SK-N-SH (cell line): ENCODE measurements around the gene SCTR. TPM values are rescaled to one million over a fixed set of nuclear protein-coding genes. Genes with fewer than 3 reads are reported as not detected.

ENCODE experiments used
- CTCF ChIA-PET: fragments of 300-600, 350-600 bp; formaldehyde crosslinking; extraction: SDS; loops from one replicate; lab custom pipeline; 2021; lab: Yijun Ruan, JAX
- POLR2A ChIA-PET: fragments of 350-600 bp; sonication (Branson Sonifier 250); formaldehyde crosslinking; extraction: SDS; loops from one replicate; lab custom pipeline; 2020; ENCODE audit warnings: antibody characterized with exemption, inconsistent platforms; lab: Yijun Ruan, JAX
- DNase-seq: peaks from one replicate; pipeline ENCODE4 v3.0.0; 2012
- H2AFZ ChIP-seq: fragments of 200-600 bp; sonication (generic); 2 replicates; pipeline ENCODE4 v1.8.1; 2016; ENCODE audit warnings: antibody characterized with exemption, mild to moderate bottlenecking, low read depth
- H3F3A ChIP-seq: fragments of 200-600 bp; sonication (generic); replicated peaks from 2 replicates; pipeline ENCODE3; 2016; ENCODE audit warnings: antibody characterized with exemption, mild to moderate bottlenecking; ENCODE audit not compliant: insufficient read depth
- H3K27ac ChIP-seq, 2 experiments: fragments of 200-500 bp in 1 of 2; fragments of 200-600 bp in 1 of 2; sonication (Bioruptor generic) in 1 of 2; sonication (generic), shearing (Covaris generic) in 1 of 2; 2 replicates each; pipeline versions ENCODE4 v1.5.1 to v1.6.1; 2014 to 2016; ENCODE audit warnings: low read depth in 2 of 2, inconsistent platforms in 1 of 2, low read length in 1 of 2, mild to moderate bottlenecking in 1 of 2, mixed read lengths in 1 of 2
- H3K27me3 ChIP-seq: fragments of 200-600 bp; sonication (generic), shearing (Covaris generic); 2 replicates; pipeline ENCODE4 v1.6.1; 2016; ENCODE audit warnings: mixed run types; ENCODE audit not compliant: insufficient read depth
- H3K36me3 ChIP-seq, 2 experiments: fragments of 200-500 bp in 1 of 2; fragments of 200-600 bp in 1 of 2; sonication (Bioruptor generic) in 1 of 2; sonication (generic) in 1 of 2; replicated peaks in 1 of 2; 2 replicates each; pipeline versions ENCODE3 to v1.5.1; 2014 to 2016; ENCODE audit warnings: low read length in 1 of 2, mild to moderate bottlenecking in 1 of 2; ENCODE audit not compliant: insufficient read depth in 2 of 2, control insufficient read depth in 1 of 2
- H3K4me1 ChIP-seq, 2 experiments: fragments of 200-500 bp in 1 of 2; fragments of 200-600 bp in 1 of 2; sonication (Bioruptor generic) in 1 of 2; sonication (generic), shearing (Covaris generic) in 1 of 2; 2 replicates each; pipeline versions ENCODE4 v1.5.1 to v1.6.1; 2014 to 2016; ENCODE audit warnings: low read depth in 1 of 2, low read length in 1 of 2, mixed run types in 1 of 2; ENCODE audit not compliant: insufficient read depth in 2 of 2, control insufficient read depth in 1 of 2
- H3K4me2 ChIP-seq: fragments of 200-600 bp; sonication (generic), shearing (Covaris generic); 2 replicates; pipeline ENCODE4 v1.6.1; 2017; ENCODE audit warnings: mixed run types
- H3K4me3 ChIP-seq, 2 experiments: fragments of 200-500 bp in 1 of 2; fragments of 200-600 bp in 1 of 2; sonication (Bioruptor generic) in 1 of 2; sonication (generic), shearing (Covaris generic) in 1 of 2; 2 replicates each; pipeline versions ENCODE4 v1.5.1 to v1.8.1; 2014 to 2016; ENCODE audit warnings: low read depth in 2 of 2, inconsistent platforms in 1 of 2, low read length in 1 of 2, mild to moderate bottlenecking in 1 of 2, mixed read lengths in 1 of 2, moderate library complexity in 1 of 2
- H3K79me2 ChIP-seq: fragments of 200-600 bp; sonication (generic); 2 replicates; pipeline ENCODE4 v1.8.1; 2017; ENCODE audit warnings: mild to moderate bottlenecking; ENCODE audit not compliant: insufficient read depth
- H3K9ac ChIP-seq: fragments of 200-600 bp; sonication (generic); 2 replicates; pipeline ENCODE4 v1.6.1; 2017; ENCODE audit warnings: mixed run types
- H3K9me2 ChIP-seq: fragments of 200-600 bp; sonication (generic); 2 replicates; pipeline ENCODE4 v1.6.1; 2017; ENCODE audit warnings: mixed run types
- H3K9me3 ChIP-seq: fragments of 200-600 bp; sonication (generic); 2 replicates; pipeline ENCODE4 v1.6.1; 2017; ENCODE audit warnings: mixed run types, mild to moderate bottlenecking, moderate library complexity
- H4K20me1 ChIP-seq: fragments of 200-600 bp; sonication (generic); 2 replicates; pipeline ENCODE4 v1.6.1; 2017; ENCODE audit warnings: mild to moderate bottlenecking, mixed run types; ENCODE audit not compliant: insufficient read depth
- EZH2phosphoT487 ChIP-seq: fragments of 200-600 bp; sonication (generic); IDR thresholded peaks from 2 replicates; pipeline ENCODE4 v1.6.1; 2017; ENCODE audit warnings: low read depth, mixed run types, mild to moderate bottlenecking, antibody characterized with exemption, moderate library complexity, borderline replicate concordance
- IRF3 ChIP-seq: fragments of 150-350 bp; IDR thresholded peaks from 2 replicates; pipeline ENCODE4 v1.6.1; 2016; ENCODE audit warnings: mild to moderate bottlenecking, low read depth, low read length
- NFIC ChIP-seq: IDR thresholded peaks from 2 replicates; pipeline ENCODE4 v1.4.0; 2012; ENCODE audit warnings: borderline replicate concordance
- USF1 ChIP-seq: IDR thresholded peaks from 2 replicates; pipeline ENCODE4 v1.4.0; 2012; ENCODE audit warnings: low read depth, borderline replicate concordance
- WGBS: methylation state at CpG from one replicate; pipeline ENCODE4 v1.1.6; 2017; ENCODE audit warnings: low lambda C conversion rate; 5-methylcytosine and 5-hydroxymethylcytosine counted together
- polyA plus RNA-seq, 3 experiments: library from polyadenylated mRNA; depleted of rRNA; stranded (reverse); fragments of >200 nt; gene quantifications; 2 replicates each; pipeline ENCODE4 v1.2.3, GENCODE V29; 2012

The SCTR gene
- polyA plus RNA-seq, 1 of the 3 experiments (the other 2 are of a cell fraction), result not detected

GRCh38 chr2:119473621-119474370 is 50.5 kb downstream of the SCTR start:
- Histone ChIP-seq H4K20me1 (no peaks in the 10 kb centered on the region), H3K9me3 (no peaks in the 10 kb centered on the region), H3K9me2 (no peaks in the 10 kb centered on the region), H3K27me3 (no peaks in the 10 kb centered on the region), H3F3A (no peaks in the 10 kb centered on the region), H3K4me2 (no peak overlapping the region), H3K79me2 (no peaks in the 10 kb centered on the region), H3K4me1 (peaks cover 0 to 9% of the 10 kb centered on the region in 2 experiments; a peak in 1 of 4 replicates), H3K27ac (no peak overlapping the region), H3K9ac (no peak overlapping the region), H3K4me3 (no peak overlapping the region), H3K36me3 (no peaks in the 10 kb centered on the region), H2AFZ (no peak overlapping the region)
- TF ChIP-seq EZH2phosphoT487, result no peak
- 68% methylated on average over 15 of the region's 16 CpGs for WGBS
- DNase-seq, result no peak
- ChIA-PET CTCF (interaction anchor here (3.8 to 4.0 kb wide), 2 partner anchors 7 to 66 kb away, joined by 56 to 95 read pairs; no protein-coding TSS in a partner anchor), POLR2A (no interaction called here)

GRCh38 chr2:119472749-119473148 is 51.5 kb downstream of the SCTR start:
- Histone ChIP-seq H3F3A (no peaks in the 10 kb centered on the region), H3K4me1 (peaks cover 0 to 9% of the 10 kb centered on the region in 2 experiments; a peak in 1 of 4 replicates), H3K27ac (no peak overlapping the region), H3K4me3 (no peak overlapping the region), H3K9ac (no peak overlapping the region), H3K79me2 (no peaks in the 10 kb centered on the region), H4K20me1 (no peaks in the 10 kb centered on the region), H2AFZ (no peak overlapping the region), H3K9me3 (no peaks in the 10 kb centered on the region), H3K9me2 (no peaks in the 10 kb centered on the region), H3K27me3 (no peaks in the 10 kb centered on the region), H3K36me3 (no peaks in the 10 kb centered on the region)
- CTCF ChIA-PET, result interaction anchor here (1.2 to 1.4 kb wide), 2 partner anchors 20 to 168 kb away, joined by 3 read pairs; no protein-coding TSS in a partner anchor
- 76% methylated on average over 8 of the region's 8 CpGs for WGBS
- no peak for DNase-seq
- POLR2A ChIA-PET, result no interaction called here
- no peak for TF ChIP-seq IRF3
- TF ChIP-seq, all 33 proteins: peak for 0
- H3K4me2 ChIP-seq, result no peak overlapping the region

GRCh38 chr2:119469661-119470297 is 54.5 kb downstream of the SCTR start:
- Histone ChIP-seq H3K27ac (no peak overlapping the region), H3K9ac (no peak overlapping the region), H3F3A (no peaks in the 10 kb centered on the region), H3K4me3 (no peak overlapping the region), H3K27me3 (no peaks in the 10 kb centered on the region), H3K36me3 (no peaks in the 10 kb centered on the region), H3K9me2 (no peaks in the 10 kb centered on the region), H3K9me3 (no peaks in the 10 kb centered on the region), H3K4me2 (no peak overlapping the region), H3K79me2 (no peaks in the 10 kb centered on the region), H3K4me1 (no peaks in the 10 kb centered on the region), H2AFZ (no peak overlapping the region), H4K20me1 (no peaks in the 10 kb centered on the region)
- CTCF ChIA-PET, result interaction anchor here (1.4 kb wide), 1 partner anchor 19 kb away, joined by 4 read pairs; no protein-coding TSS in a partner anchor
- POLR2A ChIA-PET, result no interaction called here
- no peak for DNase-seq
- no peak for TF ChIP-seq NFIC
- TF ChIP-seq IRF3, result no peak
- TF ChIP-seq USF1, result no peak
- 19% methylated on average over 2 of the region's 2 CpGs for WGBS
